ENCODE results near the gene GRIN2A.

GRIN2A gene

GRCh38 chr16:10172848-10173655, 9.2 kb downstream of the GRIN2A start:
- Histone ChIP-seq H3K27me3 (ENCODE audit: insufficient read depth, low read length, poor library complexity) (no peaks in the 10 kb centered on the region), H3K4ac (ENCODE audit: low read depth, low read length) (no peak overlapping the region), H2AK5ac (ENCODE audit: low read length) (no peak overlapping the region), H3K36me3 (ENCODE audit: control insufficient read depth, insufficient read depth, low read length) (no peaks in the 10 kb centered on the region), H2BK120ac (ENCODE audit: low read depth, low read length) (no peak overlapping the region), H3K4me1 (ENCODE audit: control insufficient read depth, low read depth, low read length) (peaks cover 2% of the 10 kb centered on the region), H4K8ac (ENCODE audit: low read depth, low read length) (no peak overlapping the region), H3K9ac (ENCODE audit: low read length) (no peak overlapping the region), H3K56ac (ENCODE audit: low read length) (no peak overlapping the region), H3K27ac (ENCODE audit: low read depth, low read length) (no peak overlapping the region), H3K79me1 (ENCODE audit: low read length) (no peaks in the 10 kb centered on the region), H3K4me2 (ENCODE audit: low read length) (no peak overlapping the region), H3K4me3 (ENCODE audit: low read length) (no peak overlapping the region), H2BK5ac (ENCODE audit: low read length) (no peak overlapping the region), H4K5ac (ENCODE audit: low read length) (no peak overlapping the region), H2BK15ac (replicated peaks; ENCODE audit: low read depth) (no peak overlapping the region), H3K18ac (ENCODE audit: low read length) (no peak overlapping the region), H3K79me2 (ENCODE audit: control insufficient read depth, insufficient read depth, low read length) (no peaks in the 10 kb centered on the region), H3K23ac (ENCODE audit: low read length) (no peak overlapping the region)
- no CpG with 5 or more reads among the region's 16 CpGs for WGBS (ENCODE audit: extremely low coverage, insufficient coverage, low lambda C conversion rate)
- peak; percentile 86 for DNase-seq

GRCh38 chr16:10171221-10171620, 11.0 kb downstream of the GRIN2A start:
- H3K79me1 ChIP-seq (ENCODE audit: low read length) = no peaks in the 10 kb centered on the region
- no peak overlapping the region for H4K5ac ChIP-seq (ENCODE audit: low read length)
- H3K18ac ChIP-seq (ENCODE audit: low read length) = no peak overlapping the region
- H3K56ac ChIP-seq (ENCODE audit: low read length) = no peak overlapping the region
- H3K4ac ChIP-seq (ENCODE audit: low read depth, low read length) = no peak overlapping the region
- H3K4me1 ChIP-seq (ENCODE audit: control insufficient read depth, low read depth, low read length) = peaks cover 2% of the 10 kb centered on the region
- WGBS (ENCODE audit: extremely low coverage, insufficient coverage, low lambda C conversion rate) = no CpG with 5 or more reads among the region's 4 CpGs
- H2BK5ac ChIP-seq (ENCODE audit: low read length) = no peak overlapping the region
- H2AK5ac ChIP-seq (ENCODE audit: low read length) = no peak overlapping the region
- DNase-seq = no peak
- no peak overlapping the region for H3K9ac ChIP-seq (ENCODE audit: low read length)
- no peak overlapping the region for H4K8ac ChIP-seq (ENCODE audit: low read depth, low read length)
- H3K27ac ChIP-seq (ENCODE audit: low read depth, low read length) = no peak overlapping the region
- H3K23ac ChIP-seq (ENCODE audit: low read length) = no peak overlapping the region
- no peaks in the 10 kb centered on the region for H3K36me3 ChIP-seq (ENCODE audit: control insufficient read depth, insufficient read depth, low read length)
- H3K79me2 ChIP-seq (ENCODE audit: control insufficient read depth, insufficient read depth, low read length) = no peaks in the 10 kb centered on the region
- no peak overlapping the region for H3K4me3 ChIP-seq (ENCODE audit: low read length)
- H2BK120ac ChIP-seq (ENCODE audit: low read depth, low read length) = no peak overlapping the region
- H2BK15ac ChIP-seq (replicated peaks; ENCODE audit: low read depth) = no peak overlapping the region
- no peak overlapping the region for H3K4me2 ChIP-seq (ENCODE audit: low read length)
- H3K27me3 ChIP-seq (ENCODE audit: insufficient read depth, low read length, poor library complexity) = no peaks in the 10 kb centered on the region

- H3K4ac ChIP-seq (ENCODE audit: low read depth, low read length) = no peak overlapping the region
- H4K8ac ChIP-seq (ENCODE audit: low read depth, low read length) = no peak overlapping the region
- no peak overlapping the region for H3K4me2 ChIP-seq (ENCODE audit: low read length)
- H3K4me3 ChIP-seq (ENCODE audit: low read length) = no peak overlapping the region
- no peaks in the 10 kb centered on the region for H3K36me3 ChIP-seq (ENCODE audit: control insufficient read depth, insufficient read depth, low read length)
- H4K5ac ChIP-seq (ENCODE audit: low read length) = no peak overlapping the region
- no peak for DNase-seq
- no peak overlapping the region for H2BK15ac ChIP-seq (replicated peaks; ENCODE audit: low read depth)
- H3K27me3 ChIP-seq (ENCODE audit: insufficient read depth, low read length, poor library complexity) = no peaks in the 10 kb centered on the region
- H2AK5ac ChIP-seq (ENCODE audit: low read length) = no peak overlapping the region
- H3K9ac ChIP-seq (ENCODE audit: low read length) = no peak overlapping the region
- H3K18ac ChIP-seq (ENCODE audit: low read length) = no peak overlapping the region
- H2BK5ac ChIP-seq (ENCODE audit: low read length) = no peak overlapping the region
- H2BK120ac ChIP-seq (ENCODE audit: low read depth, low read length) = no peak overlapping the region
- H3K27ac ChIP-seq (ENCODE audit: low read depth, low read length) = no peak overlapping the region
- H3K4me1 ChIP-seq (ENCODE audit: control insufficient read depth, low read depth, low read length) = peaks cover 2% of the 10 kb centered on the region
- no peak overlapping the region for H3K56ac ChIP-seq (ENCODE audit: low read length)
- no peaks in the 10 kb centered on the region for H3K79me1 ChIP-seq (ENCODE audit: low read length)
- no CpG with 5 or more reads among the region's 2 CpGs for WGBS (ENCODE audit: extremely low coverage, insufficient coverage, low lambda C conversion rate)
- H3K23ac ChIP-seq (ENCODE audit: low read length) = no peak overlapping the region
- H3K79me2 ChIP-seq (ENCODE audit: control insufficient read depth, insufficient read depth, low read length) = no peaks in the 10 kb centered on the region
These were observed 12.3 kb downstream of the GRIN2A start for GRCh38 chr16:10169904-10170410.

GRCh38 chr16:10169031-10169430, 13.2 kb downstream of the GRIN2A start:
- WGBS (ENCODE audit: extremely low coverage, insufficient coverage, low lambda C conversion rate) = no CpG with 5 or more reads among the region's 3 CpGs
- no peak for DNase-seq
- no peak overlapping the region for H3K9ac ChIP-seq (ENCODE audit: low read length)
- no peak overlapping the region for H2BK120ac ChIP-seq (ENCODE audit: low read depth, low read length)
- H2BK15ac ChIP-seq (replicated peaks; ENCODE audit: low read depth) = no peak overlapping the region
- peaks cover 2% of the 10 kb centered on the region for H3K4me1 ChIP-seq (ENCODE audit: control insufficient read depth, low read depth, low read length)
- H3K4me3 ChIP-seq (ENCODE audit: low read length) = no peak overlapping the region
- no peak overlapping the region for H3K4ac ChIP-seq (ENCODE audit: low read depth, low read length)
- H4K8ac ChIP-seq (ENCODE audit: low read depth, low read length) = no peak overlapping the region
- no peak overlapping the region for H3K56ac ChIP-seq (ENCODE audit: low read length)
- H3K36me3 ChIP-seq (ENCODE audit: control insufficient read depth, insufficient read depth, low read length) = no peaks in the 10 kb centered on the region
- no peak overlapping the region for H3K27ac ChIP-seq (ENCODE audit: low read depth, low read length)
- H3K23ac ChIP-seq (ENCODE audit: low read length) = no peak overlapping the region
- no peak overlapping the region for H4K5ac ChIP-seq (ENCODE audit: low read length)
- no peak overlapping the region for H2AK5ac ChIP-seq (ENCODE audit: low read length)
- no peaks in the 10 kb centered on the region for H3K79me1 ChIP-seq (ENCODE audit: low read length)
- no peak overlapping the region for H3K18ac ChIP-seq (ENCODE audit: low read length)
- H2BK5ac ChIP-seq (ENCODE audit: low read length) = no peak overlapping the region
- H3K79me2 ChIP-seq (ENCODE audit: control insufficient read depth, insufficient read depth, low read length) = no peaks in the 10 kb centered on the region
- H3K27me3 ChIP-seq (ENCODE audit: insufficient read depth, low read length, poor library complexity) = no peaks in the 10 kb centered on the region
- H3K4me2 ChIP-seq (ENCODE audit: low read length) = no peak overlapping the region

GRCh38 chr16:10168258-10168657, 14.0 kb downstream of the GRIN2A start:
- Histone ChIP-seq H3K9ac (ENCODE audit: low read length) (no peak overlapping the region), H4K8ac (ENCODE audit: low read depth, low read length) (no peak overlapping the region), H2BK5ac (ENCODE audit: low read length) (no peak overlapping the region), H2BK120ac (ENCODE audit: low read depth, low read length) (no peak overlapping the region), H3K27ac (ENCODE audit: low read depth, low read length) (no peak overlapping the region), H3K4me3 (ENCODE audit: low read length) (no peak overlapping the region), H4K5ac (ENCODE audit: low read length) (no peak overlapping the region), H3K23ac (ENCODE audit: low read length) (no peak overlapping the region), H3K27me3 (ENCODE audit: insufficient read depth, low read length, poor library complexity) (no peaks in the 10 kb centered on the region), H3K79me2 (ENCODE audit: control insufficient read depth, insufficient read depth, low read length) (no peaks in the 10 kb centered on the region), H3K79me1 (ENCODE audit: low read length) (no peaks in the 10 kb centered on the region), H3K56ac (ENCODE audit: low read length) (no peak overlapping the region), H3K4me1 (ENCODE audit: control insufficient read depth, low read depth, low read length) (peaks cover under 1% of the 10 kb centered on the region), H3K18ac (ENCODE audit: low read length) (no peak overlapping the region), H3K4ac (ENCODE audit: low read depth, low read length) (no peak overlapping the region), H3K4me2 (ENCODE audit: low read length) (no peak overlapping the region), H2AK5ac (ENCODE audit: low read length) (no peak overlapping the region), H2BK15ac (replicated peaks; ENCODE audit: low read depth) (no peak overlapping the region), H3K36me3 (ENCODE audit: control insufficient read depth, insufficient read depth, low read length) (no peaks in the 10 kb centered on the region)
- DNase-seq = no peak
- WGBS (ENCODE audit: extremely low coverage, insufficient coverage, low lambda C conversion rate) = no CpG with 5 or more reads among the region's 1 CpG

GRCh38 chr16:10165643-10166042, 16.6 kb downstream of the GRIN2A start:
- Histone ChIP-seq H2AK5ac (ENCODE audit: low read length) (no peak overlapping the region), H3K4me2 (ENCODE audit: low read length) (no peak overlapping the region), H3K27me3 (ENCODE audit: insufficient read depth, low read length, poor library complexity) (no peaks in the 10 kb centered on the region), H3K36me3 (ENCODE audit: control insufficient read depth, insufficient read depth, low read length) (no peaks in the 10 kb centered on the region), H3K18ac (ENCODE audit: low read length) (no peak overlapping the region), H4K8ac (ENCODE audit: low read depth, low read length) (no peak overlapping the region), H4K5ac (ENCODE audit: low read length) (no peak overlapping the region), H3K79me2 (ENCODE audit: control insufficient read depth, insufficient read depth, low read length) (no peaks in the 10 kb centered on the region), H3K4me3 (ENCODE audit: low read length) (no peak overlapping the region), H3K56ac (ENCODE audit: low read length) (no peak overlapping the region), H3K23ac (ENCODE audit: low read length) (no peak overlapping the region), H3K4ac (ENCODE audit: low read depth, low read length) (no peak overlapping the region), H3K27ac (ENCODE audit: low read depth, low read length) (no peak overlapping the region), H3K4me1 (ENCODE audit: control insufficient read depth, low read depth, low read length) (no peaks in the 10 kb centered on the region), H2BK120ac (ENCODE audit: low read depth, low read length) (no peak overlapping the region), H2BK5ac (ENCODE audit: low read length) (no peak overlapping the region), H3K79me1 (ENCODE audit: low read length) (no peaks in the 10 kb centered on the region), H3K9ac (ENCODE audit: low read length) (no peak overlapping the region), H2BK15ac (replicated peaks; ENCODE audit: low read depth) (no peak overlapping the region)
- no CpG with 5 or more reads among the region's 1 CpG for WGBS (ENCODE audit: extremely low coverage, insufficient coverage, low lambda C conversion rate)
- DNase-seq = no peak
